ENCODE data around the gene ABI3BP.

The ABI3BP gene

GRCh38 chr3:100732435-100732834, 260.8 kb downstream of the ABI3BP start:
- no peak for DNase-seq (ENCODE audit: low read depth, low spot score)

GRCh38 chr3:100730524-100730923, 262.7 kb downstream of the ABI3BP start:
- no peak for DNase-seq (ENCODE audit: low read depth, low spot score)

GRCh38 chr3:100726706-100727105, 266.5 kb downstream of the ABI3BP start:
- no peak for DNase-seq (ENCODE audit: low read depth, low spot score)

- no peak for DNase-seq (ENCODE audit: low read depth, low spot score)
Measured at GRCh38 chr3:100725935-100726513, 267.2 kb downstream of the ABI3BP start.

GRCh38 chr3:100720426-100720825, 272.8 kb downstream of the ABI3BP start:
- no peak for DNase-seq (ENCODE audit: low read depth, low spot score)

GRCh38 chr3:100719136-100719535, 274.1 kb downstream of the ABI3BP start:
- peak; percentile 33 for DNase-seq (ENCODE audit: low read depth, low spot score)

GRCh38 chr3:100717637-100718487, 275.4 kb downstream of the ABI3BP start:
- no peak for DNase-seq (ENCODE audit: low read depth, low spot score)

GRCh38 chr3:100717063-100717462, 276.2 kb downstream of the ABI3BP start:
- DNase-seq (ENCODE audit: low read depth, low spot score), result no peak

GRCh38 chr3:100715176-100715575, 278.0 kb downstream of the ABI3BP start:
- DNase-seq (ENCODE audit: low read depth, low spot score), result no peak

- DNase-seq (ENCODE audit: low read depth, low spot score), result peak; percentile 62
Measured at GRCh38 chr3:100710261-100710968, 282.8 kb downstream of the ABI3BP start.

- peak; percentile 58 for DNase-seq (ENCODE audit: low read depth, low spot score)
Measured at GRCh38 chr3:100709842-100710260, 283.4 kb downstream of the ABI3BP start.

GRCh38 chr3:100708989-100709841, 284.0 kb downstream of the ABI3BP start, which contains the start of gene TFG:
TSS of gene TFG (plus strand) at chr3:100709494. CDS start at chr3:100713686, 4,192 bp downstream.
- peak; percentile 100 for DNase-seq (ENCODE audit: low read depth, low spot score)

GRCh38 chr3:100708644-100708988, 284.6 kb downstream of the ABI3BP start:
- DNase-seq (ENCODE audit: low read depth, low spot score), result no peak

- no peak for DNase-seq (ENCODE audit: low read depth, low spot score)
Measured at GRCh38 chr3:100706365-100706764, 286.9 kb downstream of the ABI3BP start.

GRCh38 chr3:100703865-100704264, 289.4 kb downstream of the ABI3BP start:
- DNase-seq (ENCODE audit: low read depth, low spot score), result no peak

- DNase-seq (ENCODE audit: low read depth, low spot score), result no peak
Measured at GRCh38 chr3:100702980-100703345, 290.3 kb downstream of the ABI3BP start.

- no peak for DNase-seq (ENCODE audit: low read depth, low spot score)
Measured at GRCh38 chr3:100702082-100702979, 290.9 kb downstream of the ABI3BP start.

GRCh38 chr3:100700708-100701107, 292.5 kb downstream of the ABI3BP start:
- no peak for DNase-seq (ENCODE audit: low read depth, low spot score)
